ENCODE results near the gene SEMA4D.

Gene SEMA4D

DNA sequence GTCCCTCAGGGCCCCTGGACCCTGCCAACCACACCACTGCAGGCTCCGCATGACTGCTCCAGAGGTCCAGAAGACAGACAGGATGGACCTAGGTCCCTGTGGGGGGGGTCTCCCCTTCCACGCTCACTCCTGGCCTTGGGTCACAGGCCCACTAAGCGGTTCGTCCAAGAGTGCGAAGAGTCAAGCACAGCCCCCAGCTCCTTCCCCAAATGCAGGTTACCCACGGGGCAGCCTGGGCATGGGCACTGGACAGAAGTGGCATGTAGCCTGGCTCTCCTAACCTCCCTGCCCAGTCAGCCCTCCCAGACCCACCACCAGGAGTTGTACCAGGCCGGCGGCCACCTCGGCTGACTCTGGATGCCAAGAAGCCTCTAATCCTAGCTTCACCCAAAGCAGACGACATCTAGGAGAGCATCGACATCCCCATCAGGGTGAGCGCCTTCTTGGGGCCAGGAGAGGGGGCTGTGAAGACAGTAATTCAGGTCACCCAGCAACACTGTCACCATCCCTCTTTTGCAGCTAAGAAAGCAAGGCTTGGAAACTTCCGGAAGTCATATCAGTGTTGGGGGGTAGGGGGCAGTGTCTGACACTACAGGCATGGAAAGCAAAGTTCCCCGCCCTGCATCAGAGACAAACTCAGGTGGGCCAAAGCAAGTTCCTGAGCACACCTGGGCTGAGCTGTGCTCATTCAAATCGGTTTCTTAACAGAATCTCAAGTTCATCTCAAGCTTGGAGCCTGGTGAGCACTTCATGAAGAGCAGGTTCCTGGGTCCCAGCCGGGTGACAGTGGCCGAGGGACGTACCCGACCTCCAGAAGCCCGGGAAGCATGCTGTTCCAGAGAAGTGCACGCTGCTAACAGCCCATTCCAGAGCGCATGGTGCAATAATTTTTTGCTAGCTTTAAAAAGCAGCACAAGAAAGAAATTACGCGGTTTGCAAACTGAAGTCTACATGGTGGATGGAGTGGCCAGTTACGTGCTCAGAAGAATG, 68.7 kb downstream of the SEMA4D start:
- DNase-seq (ENCODE audit: low read depth): no peak

DNA sequence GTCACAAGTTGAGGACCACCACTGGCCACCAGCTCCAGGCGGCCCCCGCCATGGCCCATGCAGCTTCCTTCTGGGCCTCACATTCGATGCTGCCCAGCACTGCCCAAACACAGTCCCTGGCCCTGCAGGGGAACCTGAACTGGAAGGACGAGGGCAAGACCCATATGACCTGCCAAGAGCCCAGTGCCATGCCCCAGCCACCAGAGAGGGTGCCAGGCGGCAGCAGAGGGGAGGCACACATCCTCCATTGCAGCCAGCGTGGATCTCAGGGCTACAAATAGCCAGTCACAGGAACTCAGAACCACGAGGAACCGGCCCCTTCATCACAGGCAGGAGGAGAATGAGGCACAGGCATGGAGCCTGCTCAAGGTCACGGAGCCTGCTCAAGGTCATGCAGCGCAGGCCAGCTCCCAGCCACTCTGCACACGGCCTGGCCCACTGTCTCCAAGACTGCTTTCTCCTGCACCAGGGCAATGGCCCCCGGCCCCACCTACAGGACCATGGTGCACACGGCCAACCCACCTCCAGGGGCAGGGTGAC, 69.6 kb downstream of the SEMA4D start:
- DNase-seq (ENCODE audit: low read depth): no peak

DNA sequence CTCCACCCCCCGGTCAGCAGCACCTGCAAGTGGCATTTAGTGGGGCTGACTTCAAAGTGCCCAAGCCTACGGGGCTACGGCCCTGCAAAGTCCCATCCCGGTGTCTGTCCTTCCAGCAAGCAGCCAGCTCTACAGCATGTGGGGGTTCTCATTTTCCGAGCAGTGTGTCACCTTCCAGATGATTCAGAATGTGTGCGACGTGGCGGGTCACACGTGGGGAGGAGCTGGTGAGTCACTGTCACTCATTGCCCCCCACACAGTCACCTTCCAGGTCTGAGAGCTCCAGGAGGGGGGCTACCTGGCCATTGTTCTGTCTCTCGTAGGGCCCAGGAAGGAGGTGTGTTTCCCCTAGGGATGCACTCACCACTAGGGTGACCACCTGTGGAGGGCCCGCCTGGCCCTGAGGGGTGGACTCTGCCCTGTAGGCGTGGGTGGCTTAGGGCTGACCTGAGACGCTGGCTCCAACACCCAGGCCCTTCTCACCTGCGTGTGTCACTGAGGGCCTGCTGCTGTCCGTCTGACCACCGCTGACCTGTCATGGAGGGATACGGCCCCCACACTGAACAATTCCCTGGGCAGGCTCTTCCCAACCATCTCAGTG, 70.2 kb downstream of the SEMA4D start:
- no peak for DNase-seq (ENCODE audit: low read depth)

DNA sequence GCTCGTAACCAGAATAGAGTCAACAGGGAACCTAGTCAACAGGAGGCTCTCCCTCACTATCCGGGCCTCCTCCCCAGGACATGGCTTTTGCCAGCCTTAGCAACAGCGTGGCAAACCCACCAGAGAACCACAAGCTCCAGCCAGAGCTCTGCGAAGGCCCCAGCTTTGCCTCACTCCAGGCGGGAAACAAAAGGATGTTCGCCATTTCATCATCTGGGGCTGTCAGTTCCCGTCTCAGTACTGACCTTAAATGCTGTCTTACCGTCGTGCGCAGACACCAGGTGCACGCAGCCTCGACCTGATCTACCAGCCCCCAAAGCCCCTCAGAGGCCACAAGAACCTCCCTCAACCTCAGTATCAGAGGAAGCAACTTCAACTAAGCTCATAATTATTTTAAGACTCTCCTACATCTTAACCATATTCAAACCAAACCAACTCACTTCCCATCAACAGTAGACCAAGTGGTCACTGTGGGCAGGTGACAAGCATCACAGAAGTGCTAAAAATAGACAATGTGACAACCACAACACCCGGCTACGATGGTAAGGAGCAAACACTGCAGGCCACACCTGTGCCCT, 71.4 kb downstream of the SEMA4D start:
- DNase-seq (ENCODE audit: low read depth): no peak

DNA sequence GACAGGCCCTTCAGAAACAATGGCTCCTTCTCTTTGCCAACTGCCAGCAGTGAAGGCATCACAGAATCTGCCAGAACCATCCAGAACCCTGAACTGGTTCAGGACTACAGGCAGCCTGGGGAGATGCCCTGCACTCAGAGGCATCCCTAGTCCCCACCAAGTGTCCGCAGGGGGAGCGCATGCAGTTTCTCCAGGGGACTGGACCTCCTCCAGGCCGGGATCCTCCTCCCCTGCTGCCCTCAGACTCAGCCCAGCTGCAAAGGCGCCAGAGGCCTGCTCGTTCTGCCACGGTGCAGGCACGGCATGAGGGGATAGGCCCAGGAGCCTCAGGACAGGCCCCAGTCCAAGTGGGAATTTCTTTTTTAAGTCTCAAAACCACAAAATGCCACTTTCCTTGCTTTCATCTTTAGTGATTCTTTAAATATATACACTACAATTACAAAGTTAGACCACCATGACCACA, 72.0 kb downstream of the SEMA4D start:
- DNase-seq (ENCODE audit: low read depth): no peak

DNA sequence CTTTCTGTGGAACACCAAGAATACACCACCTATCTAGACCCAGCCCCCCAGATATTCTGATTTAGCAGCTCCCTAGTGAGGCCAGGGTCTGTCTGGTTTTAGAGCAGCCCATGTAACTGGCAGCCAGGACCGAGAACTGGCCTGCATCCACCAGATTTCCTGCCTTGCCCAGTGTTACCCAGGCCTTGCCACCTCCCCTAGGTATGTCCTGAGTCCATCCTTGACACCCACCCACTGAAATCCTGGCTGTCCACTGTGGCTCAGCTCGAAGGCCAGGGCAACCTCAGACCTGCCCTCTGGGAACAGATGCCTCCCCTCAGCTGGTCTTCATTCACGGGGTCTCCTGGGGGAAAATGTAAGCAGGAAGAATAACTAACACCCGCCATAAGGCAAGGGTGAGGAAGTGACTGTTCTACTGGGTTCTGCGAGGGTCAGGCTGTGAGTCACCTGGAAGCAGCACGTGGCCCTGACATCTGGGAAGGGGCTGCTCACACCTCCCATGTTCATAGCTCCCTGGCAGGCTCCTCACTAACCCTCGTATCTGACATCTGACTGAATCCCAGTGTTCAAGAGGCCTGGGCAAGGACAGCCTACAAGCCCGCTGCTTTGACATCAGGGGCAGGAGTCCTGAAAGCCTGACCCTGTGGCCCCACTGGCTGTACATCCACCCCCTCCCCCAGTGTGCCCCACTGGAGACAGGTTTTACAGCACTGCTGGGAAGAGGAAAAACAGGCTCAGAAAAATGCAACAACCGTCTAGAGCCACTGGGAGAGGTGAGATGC, 72.7 kb downstream of the SEMA4D start:
- no peak for DNase-seq (ENCODE audit: low read depth)

DNA sequence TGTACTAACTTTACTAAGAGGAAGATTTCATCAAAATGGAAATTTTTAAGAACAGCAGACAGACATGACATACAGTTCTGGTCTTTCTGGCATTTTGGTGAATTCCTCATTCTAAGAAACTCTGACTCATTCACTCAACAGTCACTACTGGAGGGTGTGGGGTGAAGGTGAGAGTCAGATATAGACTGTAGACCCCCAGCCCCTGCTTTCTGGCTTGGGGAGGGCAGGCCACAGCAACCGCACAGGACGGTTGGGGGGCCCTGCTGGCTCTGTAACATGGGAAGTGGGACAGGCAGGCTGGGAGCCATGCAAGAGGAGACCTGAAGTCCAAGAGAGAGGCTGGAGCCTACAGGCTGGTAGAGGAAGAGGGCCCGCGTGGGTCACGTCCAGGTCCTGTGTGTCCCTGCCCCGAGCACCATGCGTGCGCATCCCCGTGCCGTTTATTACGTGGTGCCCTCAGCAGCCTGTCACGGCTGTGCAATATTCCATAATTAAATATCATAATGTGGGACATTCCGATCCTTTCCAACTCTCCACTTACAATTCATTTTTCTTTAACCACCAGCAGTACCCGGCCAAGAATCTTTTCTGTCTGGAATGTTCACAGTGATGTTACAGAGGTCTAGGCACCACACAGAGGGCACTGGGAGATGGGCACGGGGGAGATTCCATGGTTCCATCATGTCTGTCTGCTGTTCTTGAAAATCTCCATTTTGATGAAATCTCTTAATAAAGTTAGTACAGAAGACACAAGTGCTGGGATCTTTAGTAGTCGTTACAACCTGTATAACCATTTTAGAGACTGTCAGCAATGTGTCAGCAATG, 75.5 kb downstream of the SEMA4D start:
- peak; percentile 4 for DNase-seq (ENCODE audit: low read depth)

DNA sequence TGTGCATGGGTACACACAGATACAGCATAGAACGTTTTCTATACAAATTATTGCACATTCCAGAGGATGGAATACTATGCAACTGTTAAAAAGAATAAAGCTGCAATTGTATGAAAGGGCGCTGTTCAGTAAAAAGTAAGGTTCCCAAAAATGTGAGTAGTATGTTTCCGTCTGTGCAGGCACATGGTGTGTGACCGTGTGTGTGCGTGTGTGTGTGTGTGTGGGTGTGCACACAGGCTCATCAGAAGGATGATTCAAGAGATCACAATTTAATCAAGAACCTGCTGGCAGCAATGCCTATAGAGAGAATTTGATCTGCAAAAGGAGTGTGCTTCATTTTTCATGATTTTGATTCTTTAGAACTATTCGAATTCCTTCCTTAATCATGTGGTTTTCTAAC, 76.3 kb downstream of the SEMA4D start:
- DNase-seq (ENCODE audit: low read depth): no peak

DNA sequence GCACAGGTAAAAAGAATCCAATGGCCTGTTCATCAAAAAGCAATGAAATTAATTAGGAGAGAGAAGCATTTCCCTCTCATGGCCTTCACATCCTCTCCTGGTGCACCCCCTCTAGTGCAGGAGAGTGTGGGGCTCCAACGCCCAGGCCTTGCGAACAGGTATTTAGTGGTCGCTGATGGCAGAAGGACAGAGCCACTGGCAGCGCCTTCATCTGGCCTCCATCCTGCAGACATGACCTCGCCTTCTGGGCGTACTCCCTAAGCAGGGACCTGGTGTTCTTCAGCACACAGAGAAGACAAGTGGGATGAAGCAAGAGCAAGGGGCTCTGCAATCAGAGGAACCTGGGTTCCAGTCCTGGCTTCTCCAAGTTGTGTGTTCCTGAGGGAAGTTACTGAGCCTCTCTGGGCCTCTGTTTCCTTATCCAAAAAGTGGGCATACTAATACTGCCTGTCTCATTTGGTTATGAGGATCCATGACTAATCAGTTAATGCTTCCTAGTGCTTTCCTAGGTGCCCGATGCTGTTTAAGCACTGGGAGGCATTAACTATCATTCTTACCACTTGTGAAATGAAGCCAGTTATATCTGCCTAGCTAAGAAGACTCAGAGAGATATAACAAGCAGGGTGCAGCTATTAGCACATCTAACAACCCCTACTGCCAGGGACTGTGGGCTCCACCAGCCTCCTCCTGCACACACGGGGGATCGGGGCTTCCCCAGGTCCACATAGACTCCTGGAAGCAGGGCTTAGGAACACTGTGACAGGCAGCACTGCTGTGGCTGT, 77.3 kb downstream of the SEMA4D start:
- no peak for DNase-seq (ENCODE audit: low read depth)

DNA sequence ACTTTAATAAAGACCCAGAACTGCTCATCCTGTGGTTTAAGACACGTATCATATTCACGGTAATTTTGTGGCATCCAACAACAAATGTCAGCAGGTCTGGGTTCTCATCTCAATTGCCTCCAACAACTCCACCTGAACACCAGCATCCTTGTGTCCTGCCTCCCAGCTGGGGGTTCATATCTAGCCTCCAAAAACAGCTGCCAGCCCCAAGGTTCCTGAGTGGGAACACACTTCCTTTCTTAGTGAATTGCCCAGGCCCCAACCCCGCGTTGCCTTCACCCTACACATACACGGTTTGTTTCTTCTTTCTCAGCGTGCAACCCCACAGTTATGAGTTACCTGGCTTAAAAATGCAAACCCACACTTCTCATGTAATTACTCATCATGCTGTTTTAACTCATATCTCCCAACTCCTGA, 77.9 kb downstream of the SEMA4D start:
- DNase-seq (ENCODE audit: low read depth): no peak

DNA sequence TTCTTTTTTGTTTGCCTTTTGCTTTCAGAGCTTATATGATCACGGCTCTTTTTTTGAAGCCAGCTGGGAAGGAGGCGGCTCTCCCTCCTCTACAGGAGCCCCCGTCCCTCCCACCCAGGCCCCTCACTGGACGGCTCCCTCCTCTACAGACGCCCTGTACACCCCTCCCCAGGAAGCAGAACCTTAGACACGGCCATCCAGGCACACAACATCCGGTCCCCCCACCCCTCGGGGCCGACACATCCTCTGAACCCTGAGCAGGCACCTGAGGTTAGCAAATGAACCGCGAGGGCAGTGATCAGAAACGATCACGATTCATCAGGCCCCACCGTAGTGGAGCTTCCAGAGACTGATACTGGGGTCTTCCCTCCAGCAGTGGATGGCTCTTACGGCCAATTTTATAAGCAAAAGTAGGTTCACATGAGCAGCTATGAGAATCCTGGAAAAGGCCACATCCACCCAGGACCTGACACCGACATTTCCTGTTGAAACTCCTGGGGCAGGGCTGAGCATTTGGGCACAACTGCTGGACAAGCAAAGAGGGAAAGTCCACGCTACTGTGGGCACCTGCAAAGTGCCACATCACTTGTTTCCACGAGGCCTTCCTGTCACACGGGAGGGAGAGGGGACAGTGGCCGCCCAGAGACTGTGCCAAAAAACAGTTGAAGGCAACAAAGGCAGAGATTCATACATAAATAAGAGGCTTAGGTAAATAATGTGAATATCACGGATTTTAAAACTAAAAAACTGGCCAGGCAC, 78.9 kb downstream of the SEMA4D start:
- DNase-seq (ENCODE audit: low read depth): no peak

DNA sequence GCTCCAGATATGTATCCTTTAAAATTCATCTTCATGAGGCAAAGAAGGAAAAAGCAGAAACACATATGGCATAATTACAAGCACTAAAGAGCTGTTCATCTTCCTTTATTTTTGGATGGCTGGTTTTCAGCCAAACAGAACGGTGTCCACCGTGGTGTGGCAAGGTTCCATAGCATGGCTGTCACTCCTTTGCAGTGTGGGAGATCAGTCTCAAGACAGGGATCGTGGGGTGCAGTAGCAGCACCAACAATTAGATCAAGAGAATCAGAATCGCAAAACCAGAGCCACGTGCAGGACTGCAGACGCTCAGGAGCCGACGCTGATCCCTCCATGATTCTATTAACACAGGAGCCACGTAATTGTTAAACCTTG, 79.5 kb downstream of the SEMA4D start:
- DNase-seq (ENCODE audit: low read depth): no peak

DNA sequence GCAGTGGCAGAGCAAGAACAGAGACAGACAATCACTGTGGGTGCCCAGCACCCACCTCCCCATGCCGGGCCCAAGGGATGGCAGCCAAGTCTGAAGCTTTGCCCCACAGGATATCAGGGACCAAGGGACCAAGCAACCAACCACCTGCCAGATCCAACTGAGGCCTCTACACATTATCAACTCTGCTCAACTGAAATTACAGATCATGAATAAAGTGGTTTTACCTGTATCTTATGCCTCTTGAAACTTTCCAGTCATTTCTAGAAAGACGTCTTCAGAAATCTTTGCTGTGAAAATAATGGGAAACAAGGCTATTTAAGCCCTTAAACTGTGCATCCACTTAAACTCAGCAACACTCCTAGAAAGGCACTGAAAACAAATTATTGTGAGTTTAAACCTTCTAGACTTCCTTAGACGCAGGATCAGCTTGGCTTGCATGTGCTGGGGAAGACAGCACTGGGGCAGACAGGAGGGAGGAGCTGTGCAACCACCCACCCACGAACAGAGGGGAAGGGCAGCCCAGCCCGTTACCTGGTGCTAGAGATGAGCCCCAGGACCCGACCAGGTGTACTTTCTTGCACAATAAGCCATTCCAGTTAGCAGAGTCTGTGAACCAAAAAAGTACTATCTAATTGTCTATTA, 80.0 kb downstream of the SEMA4D start:
- no peak for DNase-seq (ENCODE audit: low read depth)

DNA sequence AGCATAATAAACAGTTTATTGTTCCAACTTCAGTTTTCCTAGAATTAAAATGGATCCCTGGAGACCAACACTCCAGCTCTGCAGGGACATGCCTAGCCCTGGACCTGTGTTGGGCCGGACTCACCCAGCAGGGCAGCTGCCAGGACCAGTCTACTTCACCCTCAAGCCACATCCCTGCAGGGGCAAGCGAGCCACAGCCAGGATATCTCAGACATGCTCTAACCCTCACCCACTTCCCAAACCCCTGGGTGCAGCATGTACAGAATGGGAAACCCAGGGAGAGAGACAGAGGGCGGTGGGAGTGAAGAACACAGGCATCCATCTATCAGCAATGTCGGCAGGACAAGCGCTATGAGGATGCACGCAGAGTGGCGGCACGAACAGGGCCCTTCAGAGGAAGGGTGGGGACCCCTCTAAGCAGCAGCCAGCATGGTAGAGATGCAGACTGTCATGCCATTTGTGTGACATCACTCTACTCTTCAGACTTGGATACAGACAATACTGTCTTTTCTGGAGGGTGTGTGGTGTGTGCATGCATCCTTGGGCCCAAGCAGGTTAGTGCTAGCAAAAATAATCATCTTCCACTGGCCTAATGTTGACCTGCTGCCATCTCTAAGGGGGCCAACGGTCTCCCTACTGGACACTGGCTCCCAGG, 83.1 kb downstream of the SEMA4D start:
- no peak for DNase-seq (ENCODE audit: low read depth)

DNA sequence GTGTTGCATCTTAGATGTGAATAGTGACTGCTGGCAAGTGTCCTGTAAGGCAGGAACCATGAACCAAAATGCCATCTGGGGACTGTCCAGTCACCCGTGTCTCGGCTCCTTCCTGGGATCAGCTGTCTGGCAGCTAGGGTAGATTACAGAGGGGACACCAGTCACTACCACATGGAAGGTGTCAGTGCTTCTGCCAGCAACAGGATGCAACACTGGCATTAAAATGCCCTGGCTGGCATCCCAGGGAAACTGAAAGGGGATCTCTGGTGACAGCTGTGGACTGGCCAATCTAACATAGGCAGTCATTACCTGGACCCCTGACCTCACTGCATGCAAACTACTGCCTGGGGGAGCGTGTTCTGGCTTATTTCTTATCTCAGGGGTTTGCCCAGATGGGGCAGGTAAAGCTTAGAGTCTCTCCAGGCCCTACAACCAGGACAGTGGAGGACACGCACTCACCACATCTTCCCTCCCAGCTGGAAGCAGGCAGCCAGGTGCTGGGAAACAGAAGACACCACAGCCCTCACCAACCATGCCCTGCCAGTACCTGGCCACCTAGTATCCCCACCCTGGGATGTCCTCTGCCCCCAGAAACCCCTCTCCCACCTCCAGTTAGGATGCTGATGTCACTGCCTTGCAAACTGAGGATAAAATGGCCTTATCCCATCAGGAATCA, 83.8 kb downstream of the SEMA4D start:
- DNase-seq (ENCODE audit: low read depth): no peak

DNA sequence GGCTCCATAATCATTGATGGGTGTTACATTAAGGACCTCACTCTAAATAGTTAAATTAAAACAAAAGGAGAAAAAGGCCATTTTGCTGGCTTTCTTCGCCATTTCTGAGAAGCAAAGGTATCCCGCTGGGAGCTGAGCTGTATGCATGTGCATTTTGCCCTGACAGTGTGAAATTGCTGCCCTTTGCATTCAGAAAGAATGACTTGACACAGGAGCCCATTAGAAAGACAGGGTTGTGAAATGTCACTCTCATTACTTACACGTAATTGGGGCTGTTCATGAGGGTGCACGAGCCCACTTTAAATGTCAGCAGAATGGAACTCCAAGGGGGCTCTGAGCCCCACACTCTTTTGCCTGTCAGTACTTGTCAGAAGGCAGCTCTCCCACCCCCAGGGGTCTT, 85.0 kb downstream of the SEMA4D start:
- no peak for DNase-seq (ENCODE audit: low read depth)

DNA sequence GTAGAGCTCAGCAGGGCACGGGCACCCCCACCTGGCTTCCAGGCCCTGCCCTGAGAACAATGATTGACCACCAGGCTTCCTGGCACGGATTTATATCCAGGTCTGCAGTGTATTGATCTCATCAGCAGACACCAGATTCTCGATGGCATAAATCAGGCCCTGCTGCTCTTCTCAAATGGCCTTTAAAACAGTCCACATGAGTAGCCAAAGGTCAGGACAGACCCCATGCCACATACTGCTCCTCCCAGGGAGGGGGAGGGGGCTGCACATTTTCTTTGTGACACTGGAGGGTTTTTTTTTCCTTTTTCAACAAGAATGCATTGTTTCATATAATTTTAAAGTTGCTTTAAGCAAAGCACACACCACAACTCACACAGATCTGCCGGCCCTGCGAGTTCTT, 85.4 kb downstream of the SEMA4D start:
- DNase-seq (ENCODE audit: low read depth): no peak

DNA sequence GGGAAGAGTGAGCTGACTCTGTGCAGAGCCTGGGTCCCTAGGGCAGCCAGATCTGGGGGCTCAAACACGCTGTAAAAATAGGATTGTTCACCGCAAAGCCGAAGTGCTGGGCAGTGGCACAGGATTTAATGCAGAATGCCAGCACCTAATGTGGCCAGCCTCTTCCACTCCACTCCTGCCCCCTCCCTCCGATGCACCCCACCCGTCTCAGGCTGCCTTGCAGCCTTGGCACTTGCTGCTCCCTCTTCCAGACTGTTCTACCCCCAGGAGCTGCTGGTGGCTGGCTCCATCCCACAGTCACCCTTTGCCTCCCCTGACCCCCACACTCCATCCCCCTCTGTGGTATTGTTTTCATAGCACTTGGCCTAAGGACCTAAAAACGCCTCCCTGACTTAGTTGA, 86.2 kb downstream of the SEMA4D start:
- no peak for DNase-seq (ENCODE audit: low read depth)
